OCI-LY1 (cell line): ENCODE measurements around the gene CCNDBP1.
"Not testable (repeated sequence)": the region's sequence is repeated elsewhere in the genome, so short reads cannot be mapped to it uniquely, and the experiment has no call there.

ENCODE experiments used
- H2AFZ ChIP-seq: fragments of 200-600 bp; sonication (generic), shearing (Covaris generic); 2 replicates; pipeline ENCODE4 v1.6.0; 2014; ENCODE audit warnings: antibody characterized with exemption, mild to moderate bottlenecking, low read length
- H3F3A ChIP-seq: fragments of 200-600 bp; sonication (generic), shearing (Covaris generic); 2 replicates; pipeline ENCODE4 v1.6.0; 2014; ENCODE audit warnings: mild to moderate bottlenecking, antibody characterized with exemption, low read length, moderate library complexity; ENCODE audit not compliant: insufficient read depth
- H3K27ac ChIP-seq: fragments of 200-600 bp; sonication (generic); 2 replicates; pipeline ENCODE4 v1.5.1; 2014; ENCODE audit warnings: low read length, mixed run types, mild to moderate bottlenecking, low read depth; ENCODE audit not compliant: poor library complexity, severe bottlenecking
- H3K27me3 ChIP-seq: fragments of 200-600 bp; sonication (generic); 2 replicates; pipeline ENCODE4 v1.6.0; 2014; ENCODE audit warnings: antibody characterized with exemption, mild to moderate bottlenecking, low read length, moderate library complexity; ENCODE audit not compliant: insufficient read depth
- H3K36me3 ChIP-seq: fragments of 200-600 bp; sonication (generic); 2 replicates; pipeline ENCODE4 v1.6.1; 2014; ENCODE audit warnings: mild to moderate bottlenecking, antibody characterized with exemption, low read length, moderate library complexity, mixed read lengths; ENCODE audit not compliant: insufficient read depth
- H3K4me1 ChIP-seq: fragments of 200-600 bp; sonication (generic); 2 replicates; pipeline ENCODE4 v1.5.1; 2014; ENCODE audit warnings: mild to moderate bottlenecking, low read length, moderate library complexity; ENCODE audit not compliant: insufficient read depth, severe bottlenecking
- H3K4me2 ChIP-seq: fragments of 200-600 bp; sonication (generic), shearing (Covaris generic); 2 replicates; pipeline ENCODE4 v1.6.1; 2014; ENCODE audit warnings: low read length
- H3K4me3 ChIP-seq: fragments of 200-600 bp; sonication (generic); 2 replicates; pipeline ENCODE4 v1.5.1; 2014; ENCODE audit warnings: low read length, low read depth, mild to moderate bottlenecking, mixed read lengths; ENCODE audit not compliant: poor library complexity, severe bottlenecking
- H3K79me2 ChIP-seq: fragments of 200-600 bp; shearing (Covaris generic); 2 replicates; pipeline ENCODE4 v1.6.1; 2016; ENCODE audit warnings: mixed run types, low read length, mixed read lengths; ENCODE audit not compliant: insufficient read depth
- H3K9ac ChIP-seq: fragments of 200-600 bp; sonication (generic), shearing (Covaris generic); 2 replicates; pipeline ENCODE4 v1.6.1; 2014; ENCODE audit warnings: mild to moderate bottlenecking, low read length, mixed read lengths
- H3K9me2 ChIP-seq: fragments of 200-600 bp; sonication (generic), shearing (Covaris generic); 2 replicates; pipeline ENCODE4 v1.6.1; 2014; ENCODE audit warnings: low read depth, mild to moderate bottlenecking, low read length, mixed read lengths
- H3K9me3 ChIP-seq: fragments of 200-600 bp; shearing (Covaris generic); 2 replicates; pipeline ENCODE4 v1.6.1; 2014; ENCODE audit warnings: low read length, mixed read lengths
- H4K20me1 ChIP-seq: fragments of 200-600 bp; sonication (generic), shearing (Covaris generic); 2 replicates; pipeline ENCODE4 v1.6.0; 2016; ENCODE audit warnings: mild to moderate bottlenecking, low read length; ENCODE audit not compliant: insufficient read depth
- CTCF ChIP-seq: fragments of 200-600 bp; sonication (generic), shearing (Covaris generic); IDR thresholded peaks from 2 replicates; pipeline ENCODE4 v1.5.1; 2017; ENCODE audit warnings: mild to moderate bottlenecking, antibody characterized with exemption, low read length, moderate library complexity, mixed read lengths
- EZH2 ChIP-seq: fragments of 200-600 bp; sonication (generic), shearing (Covaris generic); IDR thresholded peaks from 2 replicates; pipeline ENCODE4 v1.8.0; 2017; ENCODE audit warnings: borderline replicate concordance, mixed run types, mild to moderate bottlenecking, antibody characterized with exemption, low read length, moderate library complexity, mixed read lengths

The CCNDBP1 gene

DNA sequence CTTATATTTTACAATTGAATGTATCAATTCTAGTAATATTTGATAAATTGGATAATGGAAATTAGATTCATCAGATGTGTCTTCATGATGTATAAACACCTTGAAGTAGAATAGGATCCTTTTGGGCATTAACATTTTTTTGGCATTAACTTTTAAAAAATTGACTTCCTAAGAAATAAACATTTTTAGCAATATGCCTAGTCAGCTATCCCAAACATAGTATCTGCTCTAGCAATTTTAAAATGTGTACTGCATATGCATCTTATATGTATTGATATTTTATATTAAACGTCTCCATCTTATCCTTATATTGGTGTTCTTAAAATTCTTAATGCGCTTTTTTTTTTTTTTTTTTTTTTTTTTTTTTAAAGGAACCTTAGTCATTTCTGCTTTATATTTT is 8.5 kb downstream of the CCNDBP1 start:
- no peaks in the 10 kb centered on the region for H3K27me3 ChIP-seq
- no peaks in the 10 kb centered on the region for H3K9me2 ChIP-seq
- no peaks in the 10 kb centered on the region for H3K9me3 ChIP-seq
- no peaks in the 10 kb centered on the region for H3F3A ChIP-seq
- no peak overlapping the region for H3K27ac ChIP-seq
- H3K4me3 ChIP-seq, result no peak overlapping the region
- H3K36me3 ChIP-seq, result peaks cover 73% of the 10 kb centered on the region
- H3K79me2 ChIP-seq, result no peaks in the 10 kb centered on the region
- no peak overlapping the region for H3K9ac ChIP-seq
- no peak overlapping the region for H3K4me2 ChIP-seq
- H3K4me1 ChIP-seq, result no peaks in the 10 kb centered on the region
- H2AFZ ChIP-seq, result no peak overlapping the region
- TF ChIP-seq EZH2 (no peak), CTCF (no peak)
- H4K20me1 ChIP-seq, result no peaks in the 10 kb centered on the region

DNA sequence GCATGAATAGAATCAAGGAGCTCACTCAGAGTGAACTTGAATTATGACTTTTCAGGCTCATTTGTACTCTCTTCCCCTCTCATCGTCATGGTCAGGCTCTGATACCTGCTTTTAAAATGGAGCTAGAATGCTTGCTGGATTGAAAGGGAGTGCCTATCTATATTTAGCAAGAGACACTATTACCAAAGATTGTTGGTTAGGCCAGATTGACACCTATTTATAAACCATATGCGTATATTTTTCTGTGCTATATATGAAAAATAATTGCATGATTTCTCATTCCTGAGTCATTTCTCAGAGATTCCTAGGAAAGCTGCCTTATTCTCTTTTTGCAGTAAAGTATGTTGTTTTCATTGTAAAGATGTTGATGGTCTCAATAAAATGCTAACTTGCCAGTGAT is 9.6 kb downstream of the CCNDBP1 start:
- Histone ChIP-seq H3K9me3 (no peaks in the 10 kb centered on the region), H4K20me1 (no peaks in the 10 kb centered on the region), H2AFZ (no peak overlapping the region), H3K27me3 (no peaks in the 10 kb centered on the region), H3K79me2 (no peaks in the 10 kb centered on the region), H3K4me2 (no peak overlapping the region), H3K36me3 (peaks cover 65% of the 10 kb centered on the region), H3K9ac (no peak overlapping the region), H3K27ac (no peak overlapping the region), H3F3A (no peaks in the 10 kb centered on the region), H3K9me2 (no peaks in the 10 kb centered on the region), H3K4me1 (no peaks in the 10 kb centered on the region), H3K4me3 (no peak overlapping the region)
- no peak for TF ChIP-seq CTCF
- no peak for TF ChIP-seq EZH2

- Histone ChIP-seq H3K27me3 (no peaks in the 10 kb centered on the region; the same call in 1 of the 2 replicates), H3K9me3 (no peaks in the 10 kb centered on the region), H3K4me3 (no peak overlapping the region), H4K20me1 (no peaks in the 10 kb centered on the region), H3F3A (no peaks in the 10 kb centered on the region), H3K4me1 (no peaks in the 10 kb centered on the region), H3K9ac (no peak overlapping the region), H3K36me3 (peaks cover 44% of the 10 kb centered on the region), H3K79me2 (no peaks in the 10 kb centered on the region), H3K4me2 (no peak overlapping the region), H3K27ac (no peak overlapping the region), H3K9me2 (no peaks in the 10 kb centered on the region), H2AFZ (no peak overlapping the region)
- TF ChIP-seq CTCF, result no peak
- TF ChIP-seq EZH2, result no peak
These were observed 11.8 kb downstream of the CCNDBP1 start for GRCh38 chr15:43196760-43197548.

DNA sequence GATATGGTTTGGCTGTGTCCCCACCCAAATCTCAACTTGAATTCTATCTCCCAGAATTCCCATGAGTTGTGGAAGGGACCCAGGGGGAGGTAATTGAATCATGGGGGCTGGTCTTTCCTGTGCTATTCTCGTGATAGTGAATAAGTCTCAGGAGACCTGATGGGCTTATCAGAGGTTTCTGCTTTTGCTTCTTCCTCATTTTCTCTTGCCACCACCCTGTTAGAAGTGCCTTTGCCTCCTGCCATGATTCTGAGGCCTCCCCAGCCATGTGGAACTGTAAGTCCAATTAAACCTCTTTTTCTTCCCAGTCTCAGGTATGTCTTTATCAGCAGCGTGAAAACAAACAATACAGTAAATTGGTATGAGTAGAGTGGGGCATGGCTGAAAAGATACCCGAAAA is 12.6 kb downstream of the CCNDBP1 start:
- H3K9me3 ChIP-seq, H3K9ac ChIP-seq: not testable (repeated sequence)

GRCh38 chr15:43198556-43198955 is 13.4 kb downstream of the CCNDBP1 start:
- not testable (repeated sequence) for H3K4me1 ChIP-seq, H2AFZ ChIP-seq, H4K20me1 ChIP-seq, H3K4me3 ChIP-seq, H3K27ac ChIP-seq, H3K4me2 ChIP-seq, H3F3A ChIP-seq, H3K9ac ChIP-seq, H3K27me3 ChIP-seq, H3K9me3 ChIP-seq, H3K79me2 ChIP-seq, H3K9me2 ChIP-seq
- H3K36me3 ChIP-seq, result peaks cover 30% of the 10 kb centered on the region

More for the DNA sequence above, 12.6 kb downstream of the CCNDBP1 start:
- H3K4me2 ChIP-seq, H3K4me1 ChIP-seq, H3K9me2 ChIP-seq, H3K27ac ChIP-seq, H3K4me3 ChIP-seq, H3K27me3 ChIP-seq, H3K79me2 ChIP-seq, H2AFZ ChIP-seq, H3F3A ChIP-seq, H4K20me1 ChIP-seq: not testable (repeated sequence)
- H3K36me3 ChIP-seq, result peaks cover 36% of the 10 kb centered on the region
